Suprapubic skin (tissue), 3 donors: ENCODE measurements around the gene MORF4L2.
"Not testable (repeated sequence)": the region's sequence is repeated elsewhere in the genome, so short reads cannot be mapped to it uniquely, and the experiment has no call there.

Experiments used
- EP300 ChIP-seq: sonication (generic); formaldehyde crosslinking; IDR thresholded peaks from one replicate; pipeline ENCODE4 v1.6.1; 2017; ENCODE audit warnings: antibody characterized with exemption
- TF ChIP-seq, protein P1 (sequence below), 2 donors: fragments of 200-600 bp in 1 of 2; fragments of 450-650 bp in 1 of 2; sonication (generic) in 1 of 2; IDR thresholded peaks; one replicate each; pipeline ENCODE4 v1.5.1; 2016 to 2019; ENCODE audit warnings: antibody characterized with exemption in 2 of 2, mild to moderate bottlenecking in 1 of 2, moderate library complexity in 1 of 2

- TF ChIP-seq, protein P1, sequence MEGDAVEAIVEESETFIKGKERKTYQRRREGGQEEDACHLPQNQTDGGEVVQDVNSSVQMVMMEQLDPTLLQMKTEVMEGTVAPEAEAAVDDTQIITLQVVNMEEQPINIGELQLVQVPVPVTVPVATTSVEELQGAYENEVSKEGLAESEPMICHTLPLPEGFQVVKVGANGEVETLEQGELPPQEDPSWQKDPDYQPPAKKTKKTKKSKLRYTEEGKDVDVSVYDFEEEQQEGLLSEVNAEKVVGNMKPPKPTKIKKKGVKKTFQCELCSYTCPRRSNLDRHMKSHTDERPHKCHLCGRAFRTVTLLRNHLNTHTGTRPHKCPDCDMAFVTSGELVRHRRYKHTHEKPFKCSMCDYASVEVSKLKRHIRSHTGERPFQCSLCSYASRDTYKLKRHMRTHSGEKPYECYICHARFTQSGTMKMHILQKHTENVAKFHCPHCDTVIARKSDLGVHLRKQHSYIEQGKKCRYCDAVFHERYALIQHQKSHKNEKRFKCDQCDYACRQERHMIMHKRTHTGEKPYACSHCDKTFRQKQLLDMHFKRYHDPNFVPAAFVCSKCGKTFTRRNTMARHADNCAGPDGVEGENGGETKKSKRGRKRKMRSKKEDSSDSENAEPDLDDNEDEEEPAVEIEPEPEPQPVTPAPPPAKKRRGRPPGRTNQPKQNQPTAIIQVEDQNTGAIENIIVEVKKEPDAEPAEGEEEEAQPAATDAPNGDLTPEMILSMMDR (IDR thresholded peaks at IDR 0.05) = not testable (repeated sequence)
- TF ChIP-seq EP300 = not testable (repeated sequence)
Observed at GRCh38 chrX:103657066-103657465, 29.4 kb downstream of the MORF4L2 start.
